ENCODE data around the gene UBAC2. TPM values are rescaled to one million over a fixed set of nuclear protein-coding genes. Genes with fewer than 3 reads are reported as not detected.

The UBAC2 gene
- total RNA-seq, 2 experiments from 2014 or later, result 26.8 to 28.5 TPM

- Histone ChIP-seq H3K79me2 (ENCODE audit: insufficient read depth, low read depth, low read length) (no peaks in the 10 kb centered on the region), H2AFZ (ENCODE audit: low read length) (no peak overlapping the region), H3K27ac (ENCODE audit: low read depth, low read length, poor library complexity, severe bottlenecking) (no peak overlapping the region), H3K9me2 (ENCODE audit: insufficient read depth, low read length) (no peaks in the 10 kb centered on the region), H3K36me3 (ENCODE audit: insufficient read depth, low read length) (peaks cover 9% of the 10 kb centered on the region; the same call in 1 of the 2 replicates), H3K4me3 (ENCODE audit: low read depth, low read length, poor library complexity, severe bottlenecking) (no peak overlapping the region), H4K20me1 (ENCODE audit: insufficient read depth, low read length) (no peaks in the 10 kb centered on the region), H3K4me1 (ENCODE audit: insufficient read depth, low read length, poor library complexity, severe bottlenecking) (peaks cover 14% of the 10 kb centered on the region), H3K4me2 (ENCODE audit: low read length) (no peak overlapping the region), H3K9me3 (ENCODE audit: low read length) (no peaks in the 10 kb centered on the region)
- no peak for DNase-seq (ENCODE audit: low spot score)
- ChIA-PET CTCF (ENCODE audit: unreplicated experiment) (no interaction called here), POLR2A (no interaction called here)
- no peak for TF ChIP-seq EZH2phosphoT487 (IDR thresholded peaks at IDR 0.05; ENCODE audit: borderline replicate concordance, low read depth, low read length)
- TF ChIP-seq, protein P1, sequence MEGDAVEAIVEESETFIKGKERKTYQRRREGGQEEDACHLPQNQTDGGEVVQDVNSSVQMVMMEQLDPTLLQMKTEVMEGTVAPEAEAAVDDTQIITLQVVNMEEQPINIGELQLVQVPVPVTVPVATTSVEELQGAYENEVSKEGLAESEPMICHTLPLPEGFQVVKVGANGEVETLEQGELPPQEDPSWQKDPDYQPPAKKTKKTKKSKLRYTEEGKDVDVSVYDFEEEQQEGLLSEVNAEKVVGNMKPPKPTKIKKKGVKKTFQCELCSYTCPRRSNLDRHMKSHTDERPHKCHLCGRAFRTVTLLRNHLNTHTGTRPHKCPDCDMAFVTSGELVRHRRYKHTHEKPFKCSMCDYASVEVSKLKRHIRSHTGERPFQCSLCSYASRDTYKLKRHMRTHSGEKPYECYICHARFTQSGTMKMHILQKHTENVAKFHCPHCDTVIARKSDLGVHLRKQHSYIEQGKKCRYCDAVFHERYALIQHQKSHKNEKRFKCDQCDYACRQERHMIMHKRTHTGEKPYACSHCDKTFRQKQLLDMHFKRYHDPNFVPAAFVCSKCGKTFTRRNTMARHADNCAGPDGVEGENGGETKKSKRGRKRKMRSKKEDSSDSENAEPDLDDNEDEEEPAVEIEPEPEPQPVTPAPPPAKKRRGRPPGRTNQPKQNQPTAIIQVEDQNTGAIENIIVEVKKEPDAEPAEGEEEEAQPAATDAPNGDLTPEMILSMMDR (conservative IDR thresholded peaks at IDR 0.05; ENCODE audit: low read length), result no peak
- intact Hi-C loops (cut with micrococcal nuclease; ENCODE audit: unreplicated experiment), result no loop called here
- no TSS peak for BruUV-seq (replicated peaks)
These were observed 181.1 kb downstream of the UBAC2 start for GRCh38 chr13:99381766-99382165.

DNA sequence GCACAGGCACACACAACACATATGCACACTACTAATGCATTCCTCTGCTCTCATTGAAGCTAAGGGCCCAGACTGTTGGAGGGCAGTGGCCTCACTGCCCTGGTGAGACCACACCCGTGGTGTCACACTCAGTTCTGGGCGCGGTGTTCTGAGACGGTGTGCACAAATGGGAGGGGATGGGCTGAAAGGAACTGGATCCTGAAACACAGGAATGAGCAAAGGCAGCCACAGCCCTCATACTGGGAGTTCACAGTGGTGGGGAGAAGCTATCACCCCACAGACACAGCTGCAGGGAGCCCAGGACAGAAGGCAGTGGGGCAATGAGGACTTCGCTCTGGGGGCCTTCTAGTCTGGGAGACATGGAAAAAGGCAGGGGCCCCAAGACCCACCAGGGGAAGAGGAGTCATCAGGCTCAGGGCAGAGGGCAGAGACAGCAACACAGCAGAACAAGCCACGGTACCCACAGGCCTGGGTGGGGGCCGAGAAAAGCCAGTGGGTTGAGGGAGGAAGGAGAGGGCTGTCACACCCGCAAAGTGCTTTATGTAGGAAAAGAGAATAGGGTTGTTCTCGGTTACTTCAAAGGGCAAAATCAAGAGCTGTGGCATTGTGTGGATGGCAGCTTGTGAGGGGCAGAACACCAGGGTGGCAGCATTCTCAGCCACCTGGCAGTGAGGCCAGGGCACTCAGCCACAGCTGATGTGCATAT is 181.9 kb downstream of the UBAC2 start:
- no peaks in the 10 kb centered on the region for H3K79me2 ChIP-seq (ENCODE audit: insufficient read depth, low read depth, low read length)
- no peak overlapping the region for H2AFZ ChIP-seq (ENCODE audit: low read length)
- TF ChIP-seq EZH2phosphoT487 (IDR thresholded peaks at IDR 0.05; ENCODE audit: borderline replicate concordance, low read depth, low read length), result no peak
- TF ChIP-seq, protein P1 (conservative IDR thresholded peaks at IDR 0.05; ENCODE audit: low read length), result no peak
- no peaks in the 10 kb centered on the region for H3K9me3 ChIP-seq (ENCODE audit: low read length)
- POLR2A ChIA-PET, result no interaction called here
- DNase-seq (ENCODE audit: low spot score), result no peak
- H3K36me3 ChIP-seq (ENCODE audit: insufficient read depth, low read length), result peaks cover 15% of the 10 kb centered on the region; the same call in 1 of the 2 replicates
- no peak overlapping the region for H3K4me2 ChIP-seq (ENCODE audit: low read length)
- CTCF ChIA-PET (ENCODE audit: unreplicated experiment), result no interaction called here
- no TSS peak for BruUV-seq (replicated peaks)
- H3K27ac ChIP-seq (ENCODE audit: low read depth, low read length, poor library complexity, severe bottlenecking), result no peak overlapping the region
- H3K9me2 ChIP-seq (ENCODE audit: insufficient read depth, low read length), result no peaks in the 10 kb centered on the region
- H3K4me3 ChIP-seq (ENCODE audit: low read depth, low read length, poor library complexity, severe bottlenecking), result no peak overlapping the region
- peaks cover 15% of the 10 kb centered on the region for H3K4me1 ChIP-seq (ENCODE audit: insufficient read depth, low read length, poor library complexity, severe bottlenecking)
- H4K20me1 ChIP-seq (ENCODE audit: insufficient read depth, low read length), result no peaks in the 10 kb centered on the region
- intact Hi-C loops (cut with micrococcal nuclease; ENCODE audit: unreplicated experiment), result no loop called here

GRCh38 chr13:99383511-99383921 is 182.9 kb downstream of the UBAC2 start:
- Histone ChIP-seq H3K9me2 (ENCODE audit: insufficient read depth, low read length) (no peaks in the 10 kb centered on the region), H3K4me1 (ENCODE audit: insufficient read depth, low read length, poor library complexity, severe bottlenecking) (peaks cover 17% of the 10 kb centered on the region), H4K20me1 (ENCODE audit: insufficient read depth, low read length) (no peaks in the 10 kb centered on the region), H3K36me3 (ENCODE audit: insufficient read depth, low read length) (peaks cover 13% of the 10 kb centered on the region; the same call in 1 of the 2 replicates), H3K4me3 (ENCODE audit: low read depth, low read length, poor library complexity, severe bottlenecking) (no peak overlapping the region), H3K27ac (ENCODE audit: low read depth, low read length, poor library complexity, severe bottlenecking) (no peak overlapping the region), H3K79me2 (ENCODE audit: insufficient read depth, low read depth, low read length) (no peaks in the 10 kb centered on the region), H2AFZ (ENCODE audit: low read length) (no peak overlapping the region), H3K9me3 (ENCODE audit: low read length) (no peaks in the 10 kb centered on the region), H3K4me2 (ENCODE audit: low read length) (no peak overlapping the region)
- DNase-seq (ENCODE audit: low spot score), result no peak
- POLR2A ChIA-PET, result no interaction called here
- CTCF ChIA-PET (ENCODE audit: unreplicated experiment), result no interaction called here
- no TSS peak for BruUV-seq (replicated peaks)
- TF ChIP-seq, protein P1 (conservative IDR thresholded peaks at IDR 0.05; ENCODE audit: low read length), result no peak
- TF ChIP-seq EZH2phosphoT487 (IDR thresholded peaks at IDR 0.05; ENCODE audit: borderline replicate concordance, low read depth, low read length), result no peak
- intact Hi-C loops (cut with micrococcal nuclease; ENCODE audit: unreplicated experiment), result no loop called here

Data from OCI-LY7 (cell line).